ENCODE measurements around the gene ECPAS. TPM values are rescaled to one million over a fixed set of nuclear protein-coding genes. Genes with fewer than 3 reads are reported as not detected.

Gene ECPAS
- total RNA-seq = 102 and 110 TPM in 2 replicates

GRCh38 chr9:111483858-111484571, at the start of gene ECPAS:
Gene ECPAS (minus strand): TSS chr9:111484383. CDS start chr9:111472918, 11,465 bp downstream.

GRCh38 chr9:111525056-111525977, 41.1 kb upstream of the ECPAS start, which contains the start of gene ZNF483:
Gene ZNF483 (plus strand): TSS chr9:111525179. CDS start chr9:111527396, 2,217 bp downstream.

GRCh38 chr9:111330124-111330523, 154.1 kb downstream of the ECPAS start, which contains the start of gene OR2K2:
Gene OR2K2 (minus strand): TSS chr9:111330224. CDS start chr9:111328433, 1,791 bp downstream.

Other genes starting within 250 kb of the ECPAS start
- gene OR2K2, start 154.2 kb downstream of the ECPAS start, total RNA-seq = not detected in 2 replicates
- 1.8 and 2.8 TPM in 2 replicates for gene ZNF483, start 40.8 kb upstream of the ECPAS start, total RNA-seq
- 139 and 161 TPM in 2 replicates for gene PTGR1, start 115.3 kb upstream of the ECPAS start, total RNA-seq
- gene DNAJC25, start 147.0 kb upstream of the ECPAS start, total RNA-seq = 8.3 and 9.3 TPM in 2 replicates
- gene GNG10, start 177.2 kb upstream of the ECPAS start, total RNA-seq = 71.8 and 150 TPM in 2 replicates

All from smooth muscle cell of trachea (primary cell).